Endothelial cell of umbilical vein (primary cell): ENCODE results near the gene CCBE1. TPM values are rescaled to one million over a fixed set of nuclear protein-coding genes. Genes with fewer than 3 reads are reported as not detected.

Source experiments
- BruUV-seq: library from RNA; stranded (reverse); fragments of 400-500 nt; replicated peaks from 2 replicates; lab custom pipeline; 2021; lab: Mats Ljungman, UMichigan
- CTCF ChIA-PET: fragments of 300-600, 350-600 bp; sonication (Branson Sonifier 250); formaldehyde crosslinking; loops from one replicate; lab custom pipeline; 2021; ENCODE audit warnings: antibody characterized with exemption, inconsistent platforms; lab: Charles Lee
- POLR2A ChIA-PET: fragments of 300-600, 350-600 bp; sonication (Branson Sonifier 250); formaldehyde crosslinking; loops from one replicate; lab custom pipeline; 2021; ENCODE audit warnings: antibody characterized with exemption, inconsistent platforms; lab: Charles Lee
- DNase-seq: peaks from one replicate; pipeline ENCODE4 v3.0.0-alpha.2; 2011; ENCODE audit warnings: low read depth, low spot score
- FAIRE-seq: peaks from 2 replicates; lab custom pipeline; 2011; peaks lifted over from hg19 to GRCh38; lab: Jason Lieb, UNC
- H2AFZ ChIP-seq: 2 replicates; pipeline ENCODE4 v1.6.0; 2012; ENCODE audit warnings: low read depth, low read length, control low read depth, inconsistent platforms
- H3K27ac ChIP-seq: 2 replicates; pipeline ENCODE4 v1.5.1; 2011; ENCODE audit warnings: low read depth, mild to moderate bottlenecking, control low read depth, low read length, moderate library complexity; ENCODE audit not compliant: insufficient read depth
- H3K27me3 ChIP-seq, 2 experiments: 2 replicates each; pipeline versions ENCODE4 v1.6.0 to v1.6.1; 2011; ENCODE audit warnings: low read length in 2 of 2, mixed read lengths in 1 of 2; ENCODE audit not compliant: control insufficient read depth in 2 of 2, insufficient read depth in 2 of 2
- H3K36me3 ChIP-seq, 2 experiments: 2 replicates in 1 of 2; 3 replicates in 1 of 2; pipeline ENCODE4 v1.5.1; 2011; ENCODE audit warnings: low read length in 2 of 2, mild to moderate bottlenecking in 1 of 2, moderate library complexity in 1 of 2; ENCODE audit not compliant: control insufficient read depth in 2 of 2, insufficient read depth in 2 of 2; ENCODE audit errors: extremely low read depth in 1 of 2
- H3K4me1 ChIP-seq: 3 replicates; pipeline ENCODE4 v1.5.1; 2011; ENCODE audit warnings: mild to moderate bottlenecking, low read length; ENCODE audit not compliant: control insufficient read depth, insufficient read depth; ENCODE audit errors: extremely low read depth
- H3K4me2 ChIP-seq: 2 replicates; pipeline ENCODE4 v1.6.1; 2011; ENCODE audit warnings: low read length, control low read depth, mixed read lengths; ENCODE audit not compliant: insufficient read depth
- H3K4me3 ChIP-seq, 3 experiments: fragments of 200-600 bp in 1 of 3; sonication (generic), shearing (Covaris generic) in 1 of 3; replicated peaks in 1 of 3; 2 replicates each; pipeline ENCODE4 v1.5.1; 2011 to 2016; ENCODE audit warnings: control low read depth in 3 of 3, low read length in 3 of 3, mild to moderate bottlenecking in 2 of 3, inconsistent platforms in 1 of 3, low read depth in 1 of 3, moderate library complexity in 1 of 3; ENCODE audit not compliant: insufficient read depth in 1 of 3
- H3K79me2 ChIP-seq: 2 replicates; pipeline ENCODE4 v1.6.0; 2012; ENCODE audit warnings: low read length, inconsistent platforms; ENCODE audit not compliant: control insufficient read depth, insufficient read depth
- H3K9ac ChIP-seq: replicated peaks from 2 replicates; pipeline ENCODE3; 2011; ENCODE audit warnings: low read length, control low read depth; ENCODE audit not compliant: insufficient read depth; ENCODE audit errors: extremely low read depth
- H3K9me1 ChIP-seq: replicated peaks from 3 replicates; pipeline ENCODE4 v1.6.0; 2011; ENCODE audit warnings: mild to moderate bottlenecking, low read length; ENCODE audit not compliant: control insufficient read depth, insufficient read depth; ENCODE audit errors: extremely low read depth
- H3K9me3 ChIP-seq: replicated peaks from 2 replicates; pipeline ENCODE4 v1.5.1; 2012; ENCODE audit warnings: low read length, inconsistent platforms; ENCODE audit not compliant: control insufficient read depth, insufficient read depth
- H4K20me1 ChIP-seq: replicated peaks from 2 replicates; pipeline ENCODE3; 2011; ENCODE audit warnings: mild to moderate bottlenecking, low read length; ENCODE audit not compliant: control insufficient read depth, insufficient read depth; ENCODE audit errors: extremely low read depth
- EZH2 ChIP-seq: IDR thresholded peaks from 2 replicates; pipeline ENCODE4 v1.6.1; 2012; ENCODE audit warnings: borderline replicate concordance, low read depth, mild to moderate bottlenecking, moderate library complexity, low read length, inconsistent platforms; ENCODE audit not compliant: severe bottlenecking
- FOS ChIP-seq: IDR thresholded peaks from 2 replicates; pipeline ENCODE4 v1.6.1; 2011; ENCODE audit warnings: mild to moderate bottlenecking, low read length, moderate library complexity, borderline replicate concordance; ENCODE audit not compliant: insufficient read depth
- GATA2 ChIP-seq: IDR thresholded peaks from 2 replicates; pipeline ENCODE4 v1.7.0; 2011; ENCODE audit warnings: low read depth, mild to moderate bottlenecking, moderate library complexity, mixed read lengths, low read length; ENCODE audit not compliant: insufficient read length, insufficient read depth
- JUN ChIP-seq: IDR thresholded peaks from 2 replicates; pipeline ENCODE4 v1.6.1; 2011; ENCODE audit warnings: borderline replicate concordance, low read depth; ENCODE audit not compliant: insufficient read length, insufficient read depth
- MYC ChIP-seq: IDR thresholded peaks from one replicate; pipeline ENCODE4 v1.6.1; 2011; ENCODE audit warnings: mild to moderate bottlenecking, low read depth, low read length
- POLR2A ChIP-seq: IDR thresholded peaks from 2 replicates; pipeline ENCODE4 v1.6.1; 2012; ENCODE audit warnings: low read depth, mild to moderate bottlenecking, control low read depth, low read length
- POLR2AphosphoS5 ChIP-seq: IDR thresholded peaks from 2 replicates; pipeline ENCODE4 v1.6.1; 2012; ENCODE audit warnings: low read depth, mild to moderate bottlenecking, control low read depth, low read length, moderate library complexity; ENCODE audit not compliant: insufficient read depth
- dilution Hi-C: fragments of 300-500 bp; cut with MboI; formaldehyde crosslinking; loops from one replicate; pipeline ENCODE4 v1.15.0; 2019; ENCODE audit warnings: low sequenced_read_pairs; ENCODE audit not compliant: extremely low pct_ligation_motif_present
- intact Hi-C: fragments of 100-400 bp; cut with micrococcal nuclease; formaldehyde crosslinking; loops from one replicate; pipeline ENCODE4 v1.10.0; 2022
- polyA plus RNA-seq, 4 experiments: library from polyadenylated mRNA; depleted of rRNA in 3 of 4; stranded (reverse) in 3 of 4; unstranded in 1 of 4; fragments of >200 nt; gene quantifications; 2 replicates each; pipeline versions ENCODE4 v1.2.1 to v1.2.3, GENCODE V29; 2011 to 2012; ENCODE audit warnings: missing spikeins in 1 of 4
- total RNA-seq: library from RNA; stranded (reverse); gene quantifications from 2 replicates; pipeline ENCODE4 v1.2.3, GENCODE V29; 2021
- TF ChIP-seq, protein P1 (sequence below), 2 donors: IDR thresholded peaks; 1 replicate in 1 of 2; 2 replicates in 1 of 2; pipeline ENCODE4 v1.5.1; 2011; ENCODE audit warnings: low read length in 2 of 2, mild to moderate bottlenecking in 2 of 2, moderate library complexity in 2 of 2, control low read depth in 1 of 2, inconsistent platforms in 1 of 2, low read depth in 1 of 2; ENCODE audit not compliant: insufficient read depth in 1 of 2; ENCODE audit errors: extremely low read depth in 1 of 2
- TF ChIP-seq, protein P2 (sequence below): IDR thresholded peaks from 2 replicates; pipeline ENCODE4 v1.6.1; 2011; ENCODE audit not compliant: insufficient read depth, insufficient read length

Gene CCBE1
- total and polyA plus RNA-seq, 2 donors (not counting 3 experiments of a cell fraction or from before 2014, with no cell fraction given) = 0.04 TPM; not detected in 1

DNA sequence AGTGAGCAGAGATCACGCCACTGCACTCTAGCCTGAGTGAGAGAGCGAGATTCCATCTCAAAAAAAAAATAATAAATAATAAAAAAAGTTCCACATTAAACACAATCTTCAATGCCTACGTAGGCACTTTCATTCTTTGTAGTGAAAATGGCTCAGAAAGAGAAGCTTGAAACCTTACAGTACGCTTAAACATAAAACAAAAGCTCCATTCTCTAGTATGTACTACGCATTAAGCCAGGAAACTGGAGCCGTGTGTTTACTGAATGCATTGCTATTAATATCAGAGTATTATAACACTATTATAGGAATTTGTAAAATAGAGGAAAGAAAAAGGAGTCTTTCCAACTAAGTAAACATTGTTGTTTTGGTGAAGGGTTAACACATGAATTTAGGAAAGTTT is 296.8 kb downstream of the CCBE1 start:
- BruUV-seq = no TSS peak
- no peak overlapping the region for H3K9ac ChIP-seq
- dilution Hi-C loops = no loop called here
- H4K20me1 ChIP-seq = no peaks in the 10 kb centered on the region
- H3K4me1 ChIP-seq = no peaks in the 10 kb centered on the region
- no peaks in the 10 kb centered on the region for H3K9me1 ChIP-seq
- no peak for FAIRE-seq
- H3K36me3 ChIP-seq = no peaks in the 10 kb centered on the region
- CTCF ChIA-PET = interaction anchor here (6.8 to 7.4 kb wide), 2 partner anchors 90 to 151 kb away, joined by 244 to 304 read pairs; no protein-coding TSS in a partner anchor
- H2AFZ ChIP-seq = no peak overlapping the region
- DNase-seq = no peak
- intact Hi-C loops = no loop called here
- POLR2A ChIA-PET = no interaction called here
- no peaks in the 10 kb centered on the region for H3K79me2 ChIP-seq
- H3K9me3 ChIP-seq = no peaks in the 10 kb centered on the region
- no peak overlapping the region for H3K4me3 ChIP-seq
- no peak for TF ChIP-seq EZH2
- TF ChIP-seq, protein P1, sequence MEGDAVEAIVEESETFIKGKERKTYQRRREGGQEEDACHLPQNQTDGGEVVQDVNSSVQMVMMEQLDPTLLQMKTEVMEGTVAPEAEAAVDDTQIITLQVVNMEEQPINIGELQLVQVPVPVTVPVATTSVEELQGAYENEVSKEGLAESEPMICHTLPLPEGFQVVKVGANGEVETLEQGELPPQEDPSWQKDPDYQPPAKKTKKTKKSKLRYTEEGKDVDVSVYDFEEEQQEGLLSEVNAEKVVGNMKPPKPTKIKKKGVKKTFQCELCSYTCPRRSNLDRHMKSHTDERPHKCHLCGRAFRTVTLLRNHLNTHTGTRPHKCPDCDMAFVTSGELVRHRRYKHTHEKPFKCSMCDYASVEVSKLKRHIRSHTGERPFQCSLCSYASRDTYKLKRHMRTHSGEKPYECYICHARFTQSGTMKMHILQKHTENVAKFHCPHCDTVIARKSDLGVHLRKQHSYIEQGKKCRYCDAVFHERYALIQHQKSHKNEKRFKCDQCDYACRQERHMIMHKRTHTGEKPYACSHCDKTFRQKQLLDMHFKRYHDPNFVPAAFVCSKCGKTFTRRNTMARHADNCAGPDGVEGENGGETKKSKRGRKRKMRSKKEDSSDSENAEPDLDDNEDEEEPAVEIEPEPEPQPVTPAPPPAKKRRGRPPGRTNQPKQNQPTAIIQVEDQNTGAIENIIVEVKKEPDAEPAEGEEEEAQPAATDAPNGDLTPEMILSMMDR (IDR thresholded peaks at IDR 0.05; ENCODE audit: extremely low read depth in 1 of 2, insufficient read depth in 1 of 2, low read depth in 1 of 2, low read length in 2 of 2) = no peak
- TF ChIP-seq, protein P2, sequence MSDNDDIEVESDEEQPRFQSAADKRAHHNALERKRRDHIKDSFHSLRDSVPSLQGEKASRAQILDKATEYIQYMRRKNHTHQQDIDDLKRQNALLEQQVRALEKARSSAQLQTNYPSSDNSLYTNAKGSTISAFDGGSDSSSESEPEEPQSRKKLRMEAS = no peak
- no peak for TF ChIP-seq GATA2
- TF ChIP-seq JUN = no peak
- no peak for TF ChIP-seq FOS
- TF ChIP-seq MYC = no peak
- no peak for TF ChIP-seq POLR2A
- TF ChIP-seq POLR2AphosphoS5 = no peak
- H3K27ac ChIP-seq = no peak overlapping the region
- H3K27me3 ChIP-seq = peaks cover 0 to 1% of the 10 kb centered on the region in 2 experiments
- no peak overlapping the region for H3K4me2 ChIP-seq
